Vagina (tissue), 2 donors: ENCODE results near the gene SMPD4. TPM values are rescaled to one million over a fixed set of nuclear protein-coding genes. Genes with fewer than 3 reads are reported as not detected.
A peak's percentile ranks its signal among the peaks of the same experiment; 100 is the strongest.
"Not testable (repeated sequence)": the region's sequence is repeated elsewhere in the genome, so short reads cannot be mapped to it uniquely, and the experiment has no call there.

Source experiments
- DNase-seq, 2 donors: peaks; one replicate each; pipeline ENCODE4 v3.0.0-alpha.2; 2017; ENCODE audit errors: extremely low spot score in 2 of 2
- H3K27ac ChIP-seq: fragments of 200-600 bp; sonication (generic); one replicate; pipeline ENCODE4 v1.5.1; 2019
- H3K27me3 ChIP-seq: fragments of 200-600 bp; sonication (generic); one replicate; pipeline ENCODE4 v1.5.1; 2019
- H3K36me3 ChIP-seq, 2 donors: fragments of 200-600 bp; sonication (generic); one replicate each; pipeline ENCODE4 v1.5.1; 2017 to 2019
- H3K4me1 ChIP-seq: fragments of 200-600 bp; sonication (generic); one replicate; pipeline ENCODE4 v1.5.1; 2019
- H3K4me3 ChIP-seq, 2 donors: fragments of 200-600 bp; sonication (generic); 1 replicate in 1 of 2; 2 replicates in 1 of 2; pipeline ENCODE4 v1.5.1; 2016 to 2019
- H3K9me3 ChIP-seq: fragments of 200-600 bp; sonication (generic); one replicate; pipeline ENCODE4 v1.5.1; 2019
- CTCF ChIP-seq, 3 experiments: fragments of 450-650 bp in 2 of 3; fragments of 200-600 bp in 1 of 3; sonication (generic) in 1 of 3; IDR thresholded peaks; one replicate each; pipeline ENCODE4 v1.5.1; 2017 to 2019; ENCODE audit warnings: antibody characterized with exemption in 3 of 3, mild to moderate bottlenecking in 2 of 3, moderate library complexity in 2 of 3
- POLR2A ChIP-seq, 2 donors: fragments of 450-650 bp; IDR thresholded peaks; one replicate each; pipeline ENCODE4 v1.6.1; 2017; ENCODE audit warnings: antibody characterized with exemption in 2 of 2, mild to moderate bottlenecking in 2 of 2, moderate library complexity in 2 of 2
- POLR2AphosphoS5 ChIP-seq, 2 donors: sonication (generic); formaldehyde crosslinking; IDR thresholded peaks; one replicate each; pipeline ENCODE4 v1.9.0; 2017; ENCODE audit warnings: antibody characterized with exemption in 2 of 2, mild to moderate bottlenecking in 2 of 2, low read depth in 1 of 2; ENCODE audit not compliant: insufficient read depth in 1 of 2
- intact Hi-C: fragments of 100-400 bp; cut with DNase I; formaldehyde crosslinking; loops from one replicate; pipeline ENCODE4 v1.15.1; 2023
- total RNA-seq: library from RNA; depleted of rRNA; stranded (reverse); fragments of >200 nt; gene quantifications from one replicate; pipeline ENCODE4 v1.2.3, GENCODE V29; 2016

Gene SMPD4
- total RNA-seq, 1 donor from 2014 or later: 45.2 TPM

GRCh38 chr2:130150181-130151144 is 30.9 kb downstream of the SMPD4 start:
- intact Hi-C loops: no loop called here
- no peak for DNase-seq
- Histone ChIP-seq H3K27ac (no peak overlapping the region), H3K4me3 (no peak overlapping the region), H3K9me3 (no peaks in the 10 kb centered on the region), H3K36me3 (peaks cover 0 to 22% of the 10 kb centered on the region in 2 donors), H3K4me1 (peaks cover under 1% of the 10 kb centered on the region), H3K27me3 (no peaks in the 10 kb centered on the region)
- TF ChIP-seq POLR2A (IDR thresholded peaks at IDR 0.05) (no peak), POLR2AphosphoS5 (IDR thresholded peaks at IDR 0.05; ENCODE audit: insufficient read depth in 1 of 2, low read depth in 1 of 2) (no peak), CTCF (IDR thresholded peaks at IDR 0.05) (no peak)

- H3K4me1 ChIP-seq, H3K27ac ChIP-seq, H3K27me3 ChIP-seq, H3K4me3 ChIP-seq, intact Hi-C loops, DNase-seq, H3K9me3 ChIP-seq: not testable (repeated sequence)
- H3K36me3 ChIP-seq: peaks cover 0 to 16% of the 10 kb centered on the region in 2 donors
These were observed 32.9 kb downstream of the SMPD4 start for GRCh38 chr2:130148515-130148914.

- H3K9me3 ChIP-seq, DNase-seq, intact Hi-C loops, H3K36me3 ChIP-seq, H3K27ac ChIP-seq, H3K27me3 ChIP-seq, H3K4me1 ChIP-seq: not testable (repeated sequence)
- peak within 1 kb of the TSS; percentile 37 to 44 for H3K4me3 ChIP-seq
These were observed 36.4 kb downstream of the SMPD4 start, which contains the start of gene CCDC74B for GRCh38 chr2:130145006-130145414. Gene CCDC74B (minus strand): TSS chr2:130145112. CDS start chr2:130144996, 116 bp downstream.

- H3K4me3 ChIP-seq: peak overlapping the region; percentile 37 to 44
- H3K4me1 ChIP-seq, H3K9me3 ChIP-seq, H3K27me3 ChIP-seq, DNase-seq, H3K36me3 ChIP-seq, H3K27ac ChIP-seq, intact Hi-C loops: not testable (repeated sequence)
These were observed 37.9 kb downstream of the SMPD4 start for GRCh38 chr2:130143266-130144039.

GRCh38 chr2:130142396-130143265 is 38.8 kb downstream of the SMPD4 start:
- DNase-seq, intact Hi-C loops, H3K4me1 ChIP-seq, H3K27ac ChIP-seq, H3K9me3 ChIP-seq, H3K27me3 ChIP-seq, H3K4me3 ChIP-seq, H3K36me3 ChIP-seq: not testable (repeated sequence)

- H3K9me3 ChIP-seq, intact Hi-C loops, H3K36me3 ChIP-seq, H3K27ac ChIP-seq, H3K27me3 ChIP-seq, DNase-seq, H3K4me3 ChIP-seq, H3K4me1 ChIP-seq: not testable (repeated sequence)
These were observed 39.6 kb downstream of the SMPD4 start for GRCh38 chr2:130141645-130142370.

- DNase-seq, H3K9me3 ChIP-seq, H3K4me1 ChIP-seq, H3K4me3 ChIP-seq, intact Hi-C loops, H3K27me3 ChIP-seq, H3K36me3 ChIP-seq, H3K27ac ChIP-seq: not testable (repeated sequence)
These were observed 40.4 kb downstream of the SMPD4 start for GRCh38 chr2:130141002-130141401.

- H3K4me3 ChIP-seq, intact Hi-C loops, H3K27me3 ChIP-seq, DNase-seq, H3K36me3 ChIP-seq, H3K4me1 ChIP-seq, H3K9me3 ChIP-seq, H3K27ac ChIP-seq: not testable (repeated sequence)
These were observed 40.9 kb downstream of the SMPD4 start for GRCh38 chr2:130140516-130140915.

GRCh38 chr2:130139331-130140280 is 41.8 kb downstream of the SMPD4 start:
- H3K4me3 ChIP-seq, H3K27ac ChIP-seq, H3K4me1 ChIP-seq, H3K9me3 ChIP-seq, DNase-seq, H3K36me3 ChIP-seq, intact Hi-C loops, H3K27me3 ChIP-seq: not testable (repeated sequence)

- H3K9me3 ChIP-seq, H3K4me3 ChIP-seq, intact Hi-C loops, H3K36me3 ChIP-seq, H3K27ac ChIP-seq, H3K27me3 ChIP-seq, H3K4me1 ChIP-seq, DNase-seq: not testable (repeated sequence)
These were observed 42.6 kb downstream of the SMPD4 start for GRCh38 chr2:130138841-130139251.
